ENCODE results near the gene MYL2.

DNA sequence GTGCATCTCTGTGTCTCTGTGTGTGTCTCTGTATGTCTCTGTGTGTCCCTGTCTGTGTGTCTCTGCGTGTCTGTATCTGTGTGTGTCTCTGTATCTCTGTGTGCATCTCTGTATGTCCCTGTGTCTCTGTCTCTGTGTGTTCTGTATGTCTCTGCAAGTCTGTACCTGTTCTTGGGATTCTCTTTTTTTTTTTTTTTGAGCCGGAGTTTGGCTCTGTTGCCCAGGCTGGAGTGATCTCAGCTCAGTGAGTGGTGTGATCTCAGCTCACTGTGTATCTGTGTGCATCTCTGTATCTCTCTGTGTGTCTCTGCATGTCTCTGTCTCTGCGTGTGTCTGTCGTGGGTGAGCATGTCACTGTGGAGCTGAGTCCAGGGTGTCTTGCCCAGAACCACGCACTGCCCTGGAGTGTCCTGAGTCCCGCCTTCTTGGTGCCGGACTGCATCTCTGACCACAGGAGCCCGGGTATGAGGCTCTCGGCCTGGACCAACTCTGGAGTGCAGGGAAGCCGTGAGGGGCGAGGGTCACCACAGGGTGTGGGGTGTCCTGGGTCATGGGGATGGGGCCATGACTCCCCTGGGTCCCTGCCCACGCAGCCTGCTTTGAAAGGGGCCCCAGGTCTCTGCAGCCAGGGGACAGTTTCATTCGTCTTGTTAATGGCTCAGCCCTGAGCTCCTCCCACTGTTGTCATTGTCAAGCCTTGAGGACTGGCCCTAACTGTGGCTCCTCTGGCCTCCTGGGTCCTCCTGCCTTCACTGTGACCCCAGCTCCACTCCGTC, 11.8 kb downstream of the MYL2 start:
- TF ChIP-seq, protein P1, sequence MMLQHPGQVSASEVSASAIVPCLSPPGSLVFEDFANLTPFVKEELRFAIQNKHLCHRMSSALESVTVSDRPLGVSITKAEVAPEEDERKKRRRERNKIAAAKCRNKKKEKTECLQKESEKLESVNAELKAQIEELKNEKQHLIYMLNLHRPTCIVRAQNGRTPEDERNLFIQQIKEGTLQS (CRISPR knock-in tag; conservative IDR thresholded peaks at IDR 0.05) = no peak
- no peak for TF ChIP-seq CTCF (IDR thresholded peaks at IDR 0.05)
- no peak for TF ChIP-seq TP53 (CRISPR knock-in tag; IDR thresholded peaks at IDR 0.05)
- TF ChIP-seq HMGA2 (CRISPR knock-in tag; IDR thresholded peaks at IDR 0.05) = no peak
- no peak for TF ChIP-seq TCF7 (CRISPR knock-in tag; IDR thresholded peaks at IDR 0.05; ENCODE audit: low read depth)
- no peak for TF ChIP-seq KAT7 (CRISPR knock-in tag; IDR thresholded peaks at IDR 0.05; ENCODE audit: borderline replicate concordance)
- no peak for TF ChIP-seq HMGXB4 (CRISPR knock-in tag; IDR thresholded peaks at IDR 0.05)
- no peak for TF ChIP-seq ETV6 (CRISPR knock-in tag; IDR thresholded peaks at IDR 0.05)
- no peak for TF ChIP-seq NR2C2 (CRISPR knock-in tag; IDR thresholded peaks at IDR 0.05)

All from WTC11 (cell line).